ENCODE measurements around the gene CEACAM21.
A peak's percentile ranks its signal among the peaks of the same experiment; 100 is the strongest.
"Not testable (repeated sequence)": the region's sequence is repeated elsewhere in the genome, so short reads cannot be mapped to it uniquely, and the experiment has no call there.

The CEACAM21 gene

DNA sequence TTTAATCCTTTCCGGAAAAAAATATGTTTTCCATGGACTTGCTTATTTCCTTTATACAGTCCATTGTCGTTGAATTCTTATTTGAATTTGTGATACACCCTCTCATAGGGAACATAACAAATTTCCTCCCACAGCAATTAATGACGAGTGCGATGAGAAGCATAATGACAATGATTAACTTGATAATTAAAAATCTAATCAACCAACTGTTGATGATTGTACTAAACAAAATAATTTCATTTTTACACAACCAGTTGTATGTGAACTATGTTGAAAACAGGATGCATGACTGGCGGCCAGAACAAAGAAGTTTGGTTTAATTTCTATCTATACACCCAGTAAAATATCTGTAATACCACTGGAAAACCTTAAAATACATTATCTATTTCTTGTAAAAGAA is 26.1 kb upstream of the CEACAM21 start:
- no peak for DNase-seq (ENCODE audit: low read depth in 2 of 2)

- DNase-seq (ENCODE audit: low read depth in 2 of 2), result no peak
Observed at GRCh38 chr19:41551212-41551610, 24.8 kb upstream of the CEACAM21 start.

DNA sequence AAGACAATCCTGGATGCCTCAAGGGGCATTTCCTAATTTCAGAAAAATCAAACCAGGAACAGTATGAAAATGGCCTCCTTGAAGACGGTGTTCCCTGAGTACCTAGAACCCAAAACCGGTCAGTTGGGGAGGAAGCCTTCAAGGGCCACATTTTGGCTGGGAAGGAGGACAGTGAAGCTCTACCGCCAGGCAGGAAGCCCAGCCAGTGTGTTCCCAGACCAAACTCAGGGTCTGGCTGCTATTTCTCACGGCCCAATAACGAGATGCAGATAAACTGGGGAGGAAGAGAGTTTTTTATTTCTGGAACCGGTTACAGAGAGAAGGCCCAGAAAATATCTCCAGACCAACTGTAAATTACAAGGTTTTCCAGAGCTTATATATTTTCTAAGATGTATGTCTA is 24.3 kb upstream of the CEACAM21 start:
- DNase-seq (ENCODE audit: low read depth in 2 of 2), result no peak

DNA sequence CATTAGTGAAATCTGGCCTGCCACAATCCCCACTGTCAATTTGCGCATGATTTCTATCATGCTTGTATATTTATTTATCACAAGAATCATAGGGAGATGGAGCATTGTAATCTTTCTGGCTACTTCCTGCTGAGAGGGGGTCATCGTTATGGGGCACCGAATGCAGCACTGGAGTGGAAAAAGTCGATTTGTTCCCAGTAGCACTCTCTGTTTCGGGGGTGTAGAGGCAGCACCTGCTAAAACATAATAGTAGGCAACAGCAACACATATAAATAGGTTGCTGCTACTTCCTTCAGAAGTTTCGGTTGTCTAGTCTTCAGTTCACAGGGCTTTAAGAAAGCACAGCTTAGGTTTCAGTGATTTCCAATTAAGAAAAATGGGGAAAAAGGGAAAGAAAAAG is 23.4 kb upstream of the CEACAM21 start:
- no peak for DNase-seq (ENCODE audit: low read depth in 2 of 2)

- DNase-seq (ENCODE audit: low read depth in 2 of 2), result no peak
Observed at GRCh38 chr19:41553804-41554203, 22.2 kb upstream of the CEACAM21 start.

DNA sequence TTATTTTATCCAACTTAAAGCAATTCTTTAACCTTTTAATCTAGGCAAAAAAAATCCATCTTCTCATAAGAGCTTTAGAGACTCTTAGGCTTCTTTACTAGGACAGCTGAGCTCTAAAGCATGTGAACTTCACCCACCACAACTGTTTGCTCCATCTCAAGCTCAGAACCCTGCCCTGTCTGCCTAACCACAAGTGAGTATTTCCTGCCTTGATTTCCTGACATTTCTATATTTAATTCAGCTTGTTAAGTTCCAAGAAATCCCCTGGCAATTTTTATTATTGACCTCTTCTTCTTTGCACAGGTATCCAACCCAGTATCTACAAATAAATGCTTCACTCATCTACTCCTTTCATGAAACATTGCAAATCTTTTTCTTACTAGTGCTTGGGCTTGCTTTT is 21.1 kb upstream of the CEACAM21 start:
- no peak for DNase-seq (ENCODE audit: low read depth in 2 of 2)

DNA sequence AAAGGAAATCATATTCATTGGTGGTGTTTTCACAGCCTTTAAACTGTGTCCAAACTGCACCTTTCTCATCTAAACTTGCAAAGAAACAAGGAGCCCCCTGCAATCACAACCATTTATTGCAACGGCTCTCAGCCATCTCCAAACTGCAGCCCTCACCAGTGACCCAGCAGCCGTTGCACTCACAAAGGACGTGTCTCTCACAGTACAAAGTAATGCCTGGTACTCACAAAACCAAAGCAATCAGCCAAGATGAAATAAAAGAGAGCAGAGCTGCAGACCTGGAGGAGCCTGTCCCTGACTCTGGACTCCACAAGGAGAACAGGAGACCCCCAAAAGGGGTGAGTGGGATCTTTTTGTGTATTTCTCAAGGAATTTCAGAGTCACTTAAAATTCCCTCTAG is 20.2 kb upstream of the CEACAM21 start:
- DNase-seq (ENCODE audit: low read depth in 2 of 2), result no peak

DNA sequence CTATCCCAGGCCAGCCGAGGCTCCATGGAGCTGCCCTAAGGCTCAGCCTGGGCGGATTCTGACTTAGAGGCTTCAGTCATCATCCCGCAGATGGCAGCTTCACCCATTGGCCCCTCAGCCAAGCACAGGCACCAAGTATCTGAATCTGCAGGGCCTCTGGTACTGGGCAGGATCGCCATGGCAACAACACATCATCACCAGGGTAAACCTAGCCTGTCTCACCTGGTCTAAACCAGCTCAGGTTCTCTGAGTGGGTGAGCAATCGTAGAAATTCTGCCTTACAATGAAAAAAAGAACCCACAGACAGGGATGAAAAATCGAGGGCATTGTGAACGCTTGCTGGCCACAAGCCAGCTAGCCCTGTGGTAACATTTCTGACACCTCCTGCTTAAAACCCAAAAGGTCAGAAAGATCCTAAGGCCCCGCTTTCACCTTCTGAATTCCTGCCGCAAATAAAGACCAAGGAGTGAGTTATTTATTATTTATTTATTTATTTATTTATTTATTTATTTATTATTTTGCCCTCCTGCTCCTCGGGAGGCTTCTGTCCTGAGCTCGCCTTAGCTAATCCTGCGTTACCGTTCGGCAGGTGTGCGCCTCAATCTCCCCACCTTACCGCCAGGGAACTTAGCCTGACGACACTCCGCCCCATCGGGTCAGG is 12.0 kb upstream of the CEACAM21 start:
- DNase-seq (ENCODE audit: low read depth in 2 of 2), result no peak

DNA sequence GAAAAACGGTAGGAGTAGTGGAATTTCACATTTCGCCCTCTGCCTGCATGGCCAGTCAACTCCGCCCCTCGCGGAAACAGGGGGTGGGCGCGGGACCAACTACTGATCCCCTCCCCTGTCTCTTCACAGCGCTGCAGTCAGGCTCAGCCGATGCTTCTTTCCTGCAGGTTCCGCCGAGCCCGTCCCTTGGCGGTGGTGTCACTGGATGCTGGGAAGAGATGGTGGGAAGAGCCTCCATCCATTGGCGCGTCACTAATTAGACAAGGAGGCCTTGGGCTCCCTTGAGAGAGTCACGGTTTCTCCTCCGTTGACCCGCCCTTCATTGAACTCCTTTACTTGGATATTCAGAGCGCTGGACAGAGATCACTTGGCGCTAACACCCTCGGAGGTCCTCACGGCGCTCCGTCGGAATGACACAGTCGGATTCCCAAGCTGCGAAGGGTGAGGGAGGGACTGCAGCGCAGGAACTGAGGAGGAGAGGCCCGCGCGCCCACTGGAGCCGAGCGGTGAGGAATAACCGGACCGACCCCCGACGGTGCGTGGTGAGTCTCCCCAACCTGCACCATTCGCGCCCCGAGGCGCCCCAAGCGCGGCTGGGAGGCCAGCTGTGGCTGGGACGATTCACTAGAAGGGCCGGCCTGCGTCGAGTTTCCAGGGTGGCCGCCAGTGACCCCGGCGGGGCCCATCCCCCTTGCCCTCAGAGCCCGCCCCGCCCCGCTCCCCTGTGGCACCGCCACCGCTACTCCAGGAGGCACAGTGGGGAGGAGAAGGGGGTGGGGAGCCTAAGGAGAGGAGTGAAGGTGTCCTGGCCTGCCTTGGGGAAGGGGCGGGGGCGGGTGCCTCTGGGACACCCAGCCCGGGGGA is 11.2 kb upstream of the CEACAM21 start:
- DNase-seq (ENCODE audit: low read depth in 2 of 2), result no peak

DNA sequence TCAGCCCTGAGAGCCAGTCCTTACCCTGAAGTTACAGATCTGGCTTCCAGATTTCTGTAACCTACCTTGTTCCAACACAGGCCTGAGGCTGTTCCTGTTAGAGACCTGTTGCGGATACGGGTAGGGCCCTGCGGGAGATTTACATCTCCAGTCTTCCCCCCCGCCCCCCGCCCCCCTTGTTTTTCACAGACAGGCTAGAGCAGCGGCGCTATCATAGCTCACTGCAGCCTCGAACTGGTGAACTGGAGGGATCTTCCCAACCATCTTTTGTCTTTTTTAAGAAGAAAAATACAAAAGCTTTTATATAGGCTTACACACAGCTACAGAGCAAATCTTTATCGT is 10.6 kb upstream of the CEACAM21 start:
- DNase-seq (ENCODE audit: low read depth in 2 of 2), result no peak

- DNase-seq (ENCODE audit: low read depth in 2 of 2), result no peak
Observed at GRCh38 chr19:41566001-41566400, 10.0 kb upstream of the CEACAM21 start.

DNA sequence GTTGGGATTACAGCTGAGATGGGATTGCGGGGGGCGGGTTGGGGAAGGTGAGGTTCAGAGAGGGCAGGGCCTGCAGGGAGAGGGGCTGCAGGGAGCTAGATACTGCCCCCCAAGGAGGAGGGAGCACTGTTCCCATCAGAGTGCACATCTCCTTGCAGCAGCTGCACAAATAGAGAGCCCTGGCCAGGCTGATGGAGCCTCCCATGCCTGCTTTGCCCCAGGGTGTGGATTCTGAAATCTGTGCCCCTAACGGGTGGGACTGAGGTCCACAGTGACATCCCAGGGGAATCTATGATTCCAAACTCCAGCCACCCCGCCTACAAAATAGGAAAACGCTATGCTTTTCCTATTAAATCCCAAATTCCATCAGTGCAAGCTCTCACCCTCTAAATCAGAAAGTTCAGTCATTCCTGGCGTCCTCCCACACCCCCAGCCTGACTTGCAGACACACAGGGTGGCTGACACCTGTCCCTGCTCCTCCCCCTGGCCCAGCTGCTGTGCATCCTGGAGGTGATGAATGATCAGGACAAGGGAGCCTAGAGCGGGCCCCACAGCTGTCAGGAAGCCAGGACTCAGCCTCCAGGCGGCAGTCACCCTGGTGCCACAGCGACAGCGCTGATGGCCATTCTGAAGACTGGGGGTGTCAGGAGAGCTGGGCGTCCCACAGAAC is 6.3 kb upstream of the CEACAM21 start:
- no peak for DNase-seq (ENCODE audit: low read depth in 2 of 2)

- DNase-seq (ENCODE audit: low read depth in 2 of 2), result no peak
Observed at GRCh38 chr19:41570179-41570578, 5.8 kb upstream of the CEACAM21 start.

DNA sequence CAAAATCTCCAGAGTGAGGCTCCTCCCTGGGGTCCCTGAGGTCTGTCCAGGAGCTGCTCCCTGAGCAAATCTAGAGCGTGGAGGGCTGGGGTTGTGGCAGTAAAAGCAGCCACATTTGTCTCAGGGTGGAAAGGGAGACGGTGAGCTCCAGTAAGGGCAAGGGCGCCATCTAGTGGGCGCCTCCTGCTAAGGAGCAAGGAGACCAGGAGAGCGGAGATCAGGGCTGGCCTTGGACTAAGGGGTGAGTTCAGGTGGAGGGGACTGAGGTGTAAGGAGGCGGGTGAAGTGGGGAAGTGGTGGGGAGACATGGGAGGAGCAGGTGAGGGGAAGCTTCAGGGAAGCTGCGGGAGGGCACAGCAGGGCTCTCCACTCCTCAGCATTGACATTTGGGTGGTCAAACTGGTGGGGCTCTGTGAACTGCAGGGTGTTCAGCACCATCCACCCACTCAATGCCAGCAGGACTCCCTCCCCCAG is 5.3 kb upstream of the CEACAM21 start:
- DNase-seq (ENCODE audit: low read depth in 2 of 2), result peak; percentile 48 to 78

GRCh38 chr19:41577144-41577830 is 1.3 kb downstream of the CEACAM21 start:
- DNase-seq (ENCODE audit: low read depth in 2 of 2), result no peak

- no peak for DNase-seq (ENCODE audit: low read depth in 2 of 2)
Observed at GRCh38 chr19:41577833-41578232, 1.9 kb downstream of the CEACAM21 start.

GRCh38 chr19:41578886-41579285 is 2.9 kb downstream of the CEACAM21 start:
- no peak for DNase-seq (ENCODE audit: low read depth in 2 of 2)

- DNase-seq (ENCODE audit: low read depth in 2 of 2), result not testable (repeated sequence)
Observed at GRCh38 chr19:41581068-41581467, 5.1 kb downstream of the CEACAM21 start.

GRCh38 chr19:41582577-41583182 is 6.7 kb downstream of the CEACAM21 start:
- DNase-seq (ENCODE audit: low read depth in 2 of 2), result not testable (repeated sequence)

DNA sequence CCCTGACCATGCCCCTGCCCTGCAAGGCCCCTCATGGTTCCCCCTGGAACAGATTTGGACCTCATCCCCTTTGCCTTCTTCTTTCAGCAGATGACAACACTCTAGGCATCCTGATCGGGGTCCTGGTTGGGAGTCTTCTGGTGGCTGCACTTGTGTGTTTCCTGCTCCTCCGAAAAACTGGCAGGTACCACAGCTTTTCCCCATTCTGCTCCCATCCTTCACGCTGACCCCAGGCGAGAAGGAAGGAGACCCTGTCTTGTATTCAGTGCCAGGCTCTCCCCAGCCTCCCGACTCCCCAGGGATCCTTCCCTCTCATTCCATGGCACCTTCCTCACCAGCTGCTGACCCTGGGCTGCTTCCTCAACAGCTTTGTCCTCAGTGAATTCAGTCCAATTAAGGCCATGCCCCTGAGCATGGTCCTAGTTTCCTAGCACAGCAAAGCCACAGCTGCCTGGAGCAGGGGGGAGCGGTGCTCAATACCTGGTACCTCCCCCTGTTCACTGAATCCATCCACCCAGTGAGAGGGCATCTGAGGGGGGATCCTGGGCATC is 8.4 kb downstream of the CEACAM21 start:
- no peak for DNase-seq (ENCODE audit: low read depth in 2 of 2)

- DNase-seq (ENCODE audit: low read depth in 2 of 2), result no peak
Observed at GRCh38 chr19:41584931-41585330, 9.0 kb downstream of the CEACAM21 start.

All from stimulated activated CD8-positive, alpha-beta memory T cell treated with anti-CD3 and anti-CD28 coated beads, Interleukin-7, amount 100 ng/mL, for 1 hour (primary cell).